Endothelial cell of umbilical vein (primary cell): ENCODE results near the gene RBMS3. TPM values are rescaled to one million over a fixed set of nuclear protein-coding genes. Genes with fewer than 3 reads are reported as not detected.

Experiments used
- BruUV-seq: library from RNA; stranded (reverse); fragments of 400-500 nt; replicated peaks from 2 replicates; lab custom pipeline; 2021; lab: Mats Ljungman, UMichigan
- CTCF ChIA-PET: fragments of 300-600, 350-600 bp; sonication (Branson Sonifier 250); formaldehyde crosslinking; loops from one replicate; lab custom pipeline; 2021; ENCODE audit warnings: antibody characterized with exemption, inconsistent platforms; lab: Charles Lee
- POLR2A ChIA-PET: fragments of 300-600, 350-600 bp; sonication (Branson Sonifier 250); formaldehyde crosslinking; loops from one replicate; lab custom pipeline; 2021; ENCODE audit warnings: antibody characterized with exemption, inconsistent platforms; lab: Charles Lee
- DNase-seq: peaks from one replicate; pipeline ENCODE4 v3.0.0-alpha.2; 2011; ENCODE audit warnings: low read depth, low spot score
- FAIRE-seq: peaks from 2 replicates; lab custom pipeline; 2011; peaks lifted over from hg19 to GRCh38; lab: Jason Lieb, UNC
- H2AFZ ChIP-seq: 2 replicates; pipeline ENCODE4 v1.6.0; 2012; ENCODE audit warnings: low read depth, low read length, control low read depth, inconsistent platforms
- H3K27ac ChIP-seq: 2 replicates; pipeline ENCODE4 v1.5.1; 2011; ENCODE audit warnings: low read depth, mild to moderate bottlenecking, control low read depth, low read length, moderate library complexity; ENCODE audit not compliant: insufficient read depth
- H3K27me3 ChIP-seq, 2 experiments: 2 replicates each; pipeline versions ENCODE4 v1.6.0 to v1.6.1; 2011; ENCODE audit warnings: low read length in 2 of 2, mixed read lengths in 1 of 2; ENCODE audit not compliant: control insufficient read depth in 2 of 2, insufficient read depth in 2 of 2
- H3K36me3 ChIP-seq, 2 experiments: 2 replicates in 1 of 2; 3 replicates in 1 of 2; pipeline ENCODE4 v1.5.1; 2011; ENCODE audit warnings: low read length in 2 of 2, mild to moderate bottlenecking in 1 of 2, moderate library complexity in 1 of 2; ENCODE audit not compliant: control insufficient read depth in 2 of 2, insufficient read depth in 2 of 2; ENCODE audit errors: extremely low read depth in 1 of 2
- H3K4me1 ChIP-seq: 3 replicates; pipeline ENCODE4 v1.5.1; 2011; ENCODE audit warnings: mild to moderate bottlenecking, low read length; ENCODE audit not compliant: control insufficient read depth, insufficient read depth; ENCODE audit errors: extremely low read depth
- H3K4me2 ChIP-seq: 2 replicates; pipeline ENCODE4 v1.6.1; 2011; ENCODE audit warnings: low read length, control low read depth, mixed read lengths; ENCODE audit not compliant: insufficient read depth
- H3K4me3 ChIP-seq, 3 experiments: fragments of 200-600 bp in 1 of 3; sonication (generic), shearing (Covaris generic) in 1 of 3; replicated peaks in 1 of 3; 2 replicates each; pipeline ENCODE4 v1.5.1; 2011 to 2016; ENCODE audit warnings: control low read depth in 3 of 3, low read length in 3 of 3, mild to moderate bottlenecking in 2 of 3, inconsistent platforms in 1 of 3, low read depth in 1 of 3, moderate library complexity in 1 of 3; ENCODE audit not compliant: insufficient read depth in 1 of 3
- H3K79me2 ChIP-seq: 2 replicates; pipeline ENCODE4 v1.6.0; 2012; ENCODE audit warnings: low read length, inconsistent platforms; ENCODE audit not compliant: control insufficient read depth, insufficient read depth
- H3K9ac ChIP-seq: replicated peaks from 2 replicates; pipeline ENCODE3; 2011; ENCODE audit warnings: low read length, control low read depth; ENCODE audit not compliant: insufficient read depth; ENCODE audit errors: extremely low read depth
- H3K9me1 ChIP-seq: replicated peaks from 3 replicates; pipeline ENCODE4 v1.6.0; 2011; ENCODE audit warnings: mild to moderate bottlenecking, low read length; ENCODE audit not compliant: control insufficient read depth, insufficient read depth; ENCODE audit errors: extremely low read depth
- H3K9me3 ChIP-seq: replicated peaks from 2 replicates; pipeline ENCODE4 v1.5.1; 2012; ENCODE audit warnings: low read length, inconsistent platforms; ENCODE audit not compliant: control insufficient read depth, insufficient read depth
- H4K20me1 ChIP-seq: replicated peaks from 2 replicates; pipeline ENCODE3; 2011; ENCODE audit warnings: mild to moderate bottlenecking, low read length; ENCODE audit not compliant: control insufficient read depth, insufficient read depth; ENCODE audit errors: extremely low read depth
- CTCF ChIP-seq, 2 donors: IDR thresholded peaks; 1 replicate in 1 of 2; 2 replicates in 1 of 2; pipeline ENCODE4 v1.5.1; 2011; ENCODE audit warnings: low read length in 2 of 2, mild to moderate bottlenecking in 2 of 2, moderate library complexity in 2 of 2, control low read depth in 1 of 2, inconsistent platforms in 1 of 2, low read depth in 1 of 2; ENCODE audit not compliant: insufficient read depth in 1 of 2; ENCODE audit errors: extremely low read depth in 1 of 2
- EZH2 ChIP-seq: IDR thresholded peaks from 2 replicates; pipeline ENCODE4 v1.6.1; 2012; ENCODE audit warnings: borderline replicate concordance, low read depth, mild to moderate bottlenecking, moderate library complexity, low read length, inconsistent platforms; ENCODE audit not compliant: severe bottlenecking
- FOS ChIP-seq: IDR thresholded peaks from 2 replicates; pipeline ENCODE4 v1.6.1; 2011; ENCODE audit warnings: mild to moderate bottlenecking, low read length, moderate library complexity, borderline replicate concordance; ENCODE audit not compliant: insufficient read depth
- GATA2 ChIP-seq: IDR thresholded peaks from 2 replicates; pipeline ENCODE4 v1.7.0; 2011; ENCODE audit warnings: low read depth, mild to moderate bottlenecking, moderate library complexity, mixed read lengths, low read length; ENCODE audit not compliant: insufficient read length, insufficient read depth
- JUN ChIP-seq: IDR thresholded peaks from 2 replicates; pipeline ENCODE4 v1.6.1; 2011; ENCODE audit warnings: borderline replicate concordance, low read depth; ENCODE audit not compliant: insufficient read length, insufficient read depth
- MAX ChIP-seq: IDR thresholded peaks from 2 replicates; pipeline ENCODE4 v1.6.1; 2011; ENCODE audit not compliant: insufficient read depth, insufficient read length
- MYC ChIP-seq: IDR thresholded peaks from one replicate; pipeline ENCODE4 v1.6.1; 2011; ENCODE audit warnings: mild to moderate bottlenecking, low read depth, low read length
- POLR2A ChIP-seq: IDR thresholded peaks from 2 replicates; pipeline ENCODE4 v1.6.1; 2012; ENCODE audit warnings: low read depth, mild to moderate bottlenecking, control low read depth, low read length
- POLR2AphosphoS5 ChIP-seq: IDR thresholded peaks from 2 replicates; pipeline ENCODE4 v1.6.1; 2012; ENCODE audit warnings: low read depth, mild to moderate bottlenecking, control low read depth, low read length, moderate library complexity; ENCODE audit not compliant: insufficient read depth
- dilution Hi-C: fragments of 300-500 bp; cut with MboI; formaldehyde crosslinking; loops from one replicate; pipeline ENCODE4 v1.15.0; 2019; ENCODE audit warnings: low sequenced_read_pairs; ENCODE audit not compliant: extremely low pct_ligation_motif_present
- intact Hi-C: fragments of 100-400 bp; cut with micrococcal nuclease; formaldehyde crosslinking; loops from one replicate; pipeline ENCODE4 v1.10.0; 2022
- polyA plus RNA-seq, 4 experiments: library from polyadenylated mRNA; depleted of rRNA in 3 of 4; stranded (reverse) in 3 of 4; unstranded in 1 of 4; fragments of >200 nt; gene quantifications; 2 replicates each; pipeline versions ENCODE4 v1.2.1 to v1.2.3, GENCODE V29; 2011 to 2012; ENCODE audit warnings: missing spikeins in 1 of 4
- total RNA-seq: library from RNA; stranded (reverse); gene quantifications from 2 replicates; pipeline ENCODE4 v1.2.3, GENCODE V29; 2021

RBMS3 gene
- total and polyA plus RNA-seq, 2 donors (not counting 3 experiments of a cell fraction or from before 2014, with no cell fraction given) = 13.6 to 42.3 TPM

- Histone ChIP-seq H3K79me2 (no peaks in the 10 kb centered on the region), H3K27ac (no peak overlapping the region), H3K4me3 (no peak overlapping the region), H3K9ac (no peak overlapping the region), H3K4me1 (peaks cover under 1% of the 10 kb centered on the region), H3K9me3 (no peaks in the 10 kb centered on the region), H3K9me1 (no peaks in the 10 kb centered on the region), H4K20me1 (no peaks in the 10 kb centered on the region), H3K36me3 (no peaks in the 10 kb centered on the region), H2AFZ (no peak overlapping the region), H3K27me3 (no peaks in the 10 kb centered on the region), H3K4me2 (no peak overlapping the region)
- intact Hi-C loops = no loop called here
- TF ChIP-seq CTCF (IDR thresholded peaks at IDR 0.05; ENCODE audit: extremely low read depth in 1 of 2, insufficient read depth in 1 of 2, low read depth in 1 of 2, low read length in 2 of 2) (no peak), POLR2A (no peak), POLR2AphosphoS5 (no peak), MAX (no peak), GATA2 (no peak), EZH2 (no peak), FOS (no peak), MYC (no peak), JUN (no peak)
- POLR2A ChIA-PET = no interaction called here
- CTCF ChIA-PET = no interaction called here
- DNase-seq (no peak), FAIRE-seq (no peak)
- dilution Hi-C loops = no loop called here
- no TSS peak for BruUV-seq
These were observed 225.6 kb downstream of the RBMS3 start for GRCh38 chr3:29506502-29506901.
